HG03432 (cell line): Measurements from ENCODE around the gene MNT.

Experiments
- ATAC-seq: cut with Tn5 transposase; IDR thresholded peaks from one replicate; pipeline ENCODE4 v1.9.1; 2021; ENCODE audit warnings: mild to moderate bottlenecking, moderate library complexity; ENCODE audit not compliant: unreplicated experiment

Gene MNT

DNA sequence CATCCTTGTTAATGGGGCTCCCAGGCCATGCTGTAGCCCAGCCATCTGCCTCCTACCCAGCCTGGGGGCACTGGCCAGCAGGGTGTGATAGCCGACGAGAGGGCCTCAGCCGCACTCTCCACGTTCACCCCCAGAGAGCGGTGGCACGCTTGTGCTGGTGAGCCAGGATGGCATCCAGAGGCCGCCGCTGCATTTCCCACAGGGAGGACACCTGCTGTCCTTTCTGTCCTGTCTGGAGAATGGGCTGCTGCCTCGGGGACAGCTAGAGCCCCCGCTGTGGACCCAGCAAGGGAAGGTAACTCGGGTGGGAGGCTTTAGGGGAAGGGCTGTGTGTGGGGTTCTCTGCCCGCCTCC lies 36.1 kb downstream of the MNT start:
- ATAC-seq, result no peak

DNA sequence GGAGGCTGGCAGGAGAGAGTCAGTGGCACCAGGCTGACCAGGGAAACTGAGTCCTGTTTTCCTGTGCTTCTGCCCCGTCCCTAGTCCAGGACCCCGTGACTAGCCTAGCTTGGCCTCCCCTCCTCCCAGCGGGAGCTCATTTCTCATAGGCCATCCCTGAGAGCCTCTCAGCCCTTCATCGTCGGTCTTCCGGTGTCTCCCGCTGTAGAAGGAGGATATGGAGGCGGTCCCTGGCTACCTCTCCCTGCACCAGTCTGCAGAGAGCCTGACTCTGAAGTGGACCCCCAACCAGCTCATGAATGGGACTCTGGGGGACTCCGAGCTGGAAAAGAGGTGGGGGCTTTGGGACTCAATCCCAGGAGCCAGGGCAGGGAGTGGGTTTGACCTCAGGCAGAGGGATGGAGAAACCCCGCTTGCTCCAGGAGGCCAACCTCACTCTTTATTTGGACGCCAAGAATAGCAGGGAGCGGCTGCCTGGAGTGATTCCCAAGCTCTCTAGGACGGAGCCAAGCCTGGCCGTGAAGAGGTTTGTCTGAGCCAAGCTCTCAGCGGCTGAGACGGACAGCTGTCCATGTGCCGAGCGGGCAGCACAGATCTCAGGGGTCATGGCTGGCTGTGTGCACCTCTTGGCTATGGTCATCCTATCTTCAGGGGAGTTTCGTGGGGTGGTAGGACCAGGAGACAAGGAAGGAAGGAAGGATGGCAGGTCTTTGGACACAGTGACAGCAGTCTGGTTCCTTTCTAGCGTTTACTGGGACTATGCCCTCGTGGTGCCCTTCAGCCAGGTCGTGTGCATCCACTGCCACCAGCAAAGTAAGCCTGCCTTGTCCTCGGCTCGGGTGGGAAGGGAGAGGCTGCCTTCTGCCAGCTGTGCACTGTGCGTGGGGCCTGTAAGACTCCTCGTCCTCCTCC lies 36.8 kb downstream of the MNT start:
- ATAC-seq, result no peak

- ATAC-seq, result no peak
These were observed 37.5 kb downstream of the MNT start for GRCh38 chr17:2363318-2363717.

DNA sequence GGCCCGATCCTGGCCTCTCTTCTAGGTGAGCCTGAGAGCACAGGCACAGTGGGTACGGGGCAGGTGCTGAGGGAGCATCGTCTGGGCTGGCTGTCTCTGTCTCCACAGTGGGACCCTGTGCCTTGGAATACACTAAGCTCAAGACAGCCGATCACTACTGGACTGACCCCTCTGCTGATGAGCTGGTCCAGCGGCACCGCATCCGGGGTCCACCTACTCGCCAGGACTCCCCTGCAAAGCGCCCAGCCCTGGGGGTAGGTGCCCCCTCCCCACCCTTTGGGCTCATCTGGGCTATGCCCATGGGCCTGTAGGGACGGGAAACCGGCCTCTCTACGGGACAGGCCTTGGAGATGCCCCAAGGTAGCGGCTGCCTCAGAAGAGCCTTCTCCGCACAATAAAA lies 38.0 kb downstream of the MNT start:
- no peak for ATAC-seq

DNA sequence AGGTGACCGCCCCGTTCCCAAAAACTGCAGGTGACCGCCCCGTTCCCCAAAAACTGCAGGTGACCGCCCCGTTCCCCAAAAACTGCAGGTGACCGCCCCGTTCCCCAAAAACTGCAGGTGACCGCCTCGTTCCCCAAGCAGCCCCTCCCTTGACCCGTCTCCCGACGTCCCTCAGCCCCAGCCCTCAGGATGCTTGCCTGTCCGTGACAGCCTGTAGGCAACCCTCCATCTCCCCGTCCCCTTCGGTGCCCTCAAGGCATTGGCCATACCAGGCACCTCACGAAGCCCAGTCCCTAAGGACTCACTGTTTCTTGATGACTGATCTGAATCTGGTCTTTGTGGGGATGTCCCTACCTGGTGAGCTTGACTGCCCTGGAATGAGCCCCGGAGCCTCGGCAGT lies 38.4 kb downstream of the MNT start:
- no peak for ATAC-seq

DNA sequence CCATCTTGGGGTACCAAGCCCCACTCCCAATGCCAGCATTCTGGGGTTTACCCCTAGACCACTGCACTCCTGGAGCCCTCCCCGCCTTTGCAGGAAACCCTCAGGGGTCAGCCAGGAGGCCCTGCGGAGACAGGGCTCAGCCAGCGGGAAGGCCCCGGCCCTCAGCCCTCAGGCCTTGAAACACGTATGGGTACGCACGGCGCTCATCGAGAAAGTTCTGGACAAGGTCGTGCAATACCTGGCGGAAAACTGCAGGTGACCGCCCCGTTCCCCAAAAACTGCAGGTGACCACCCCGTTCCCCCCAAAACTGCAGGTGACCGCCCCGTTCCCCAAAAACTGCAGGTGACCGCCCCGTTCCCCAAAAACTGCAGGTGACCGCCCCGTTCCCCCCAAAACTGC lies 38.8 kb downstream of the MNT start:
- no peak for ATAC-seq

DNA sequence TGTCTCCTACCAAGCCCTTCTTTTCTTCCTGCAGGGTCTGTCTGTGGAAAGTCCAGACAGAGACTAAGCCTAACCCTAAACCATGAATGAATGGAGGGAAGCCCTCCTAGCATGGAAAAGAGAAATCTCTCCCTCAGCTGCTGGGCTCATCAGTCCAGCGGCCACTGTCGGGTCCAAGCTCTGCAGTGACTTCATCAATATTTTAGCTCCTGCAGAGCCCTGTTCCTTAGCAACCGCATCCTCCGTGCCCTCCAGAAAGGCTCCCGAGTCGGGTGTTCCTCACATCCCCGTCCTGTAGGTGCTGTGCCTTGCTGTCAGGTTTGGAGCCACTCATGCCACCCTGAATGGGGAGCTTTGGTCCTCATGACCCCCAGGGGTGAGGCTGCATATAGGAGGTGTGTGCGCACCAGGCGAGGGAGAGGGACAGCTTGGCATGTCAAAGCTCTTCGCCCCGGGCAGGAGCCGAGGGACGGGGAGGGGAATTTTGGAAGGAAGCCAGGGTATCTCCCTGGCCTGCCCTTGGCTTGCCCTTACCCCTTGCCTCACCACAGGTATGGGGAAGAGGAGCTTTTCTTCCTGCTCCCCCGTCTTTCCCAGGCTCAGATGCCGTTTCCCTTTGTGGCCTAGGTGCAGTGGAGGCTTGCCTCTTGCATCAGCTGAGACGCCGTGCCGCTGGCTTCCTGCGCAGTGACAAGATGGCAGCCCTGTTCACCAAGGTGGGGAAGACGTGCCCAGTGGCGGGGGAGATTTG lies 39.7 kb downstream of the MNT start:
- no peak for ATAC-seq

DNA sequence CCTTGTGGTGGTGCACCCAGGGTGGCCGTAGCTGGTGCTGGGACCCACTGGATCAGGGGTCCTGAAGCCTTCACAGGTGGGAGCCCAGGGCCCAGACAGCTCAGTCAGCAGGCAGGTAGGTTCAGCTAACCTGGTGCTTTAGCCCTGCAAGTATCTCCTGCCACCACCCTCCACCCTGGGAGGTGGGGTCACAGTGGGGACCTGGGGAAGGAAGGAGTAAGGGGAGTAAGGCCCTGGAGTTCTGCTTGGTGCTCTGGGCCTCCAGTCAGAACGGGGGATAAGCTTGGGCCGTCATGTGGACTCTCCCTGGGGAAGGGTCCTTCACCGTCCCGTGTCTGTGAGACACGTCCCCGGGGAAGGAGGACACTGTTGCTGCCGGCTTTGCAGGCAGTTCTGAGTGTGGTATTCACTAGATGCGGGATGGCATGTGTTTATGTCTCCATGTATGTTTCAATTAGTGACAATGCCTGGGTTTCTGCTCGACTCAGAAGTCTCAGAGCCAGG lies 42.9 kb downstream of the MNT start:
- ATAC-seq, result no peak

DNA sequence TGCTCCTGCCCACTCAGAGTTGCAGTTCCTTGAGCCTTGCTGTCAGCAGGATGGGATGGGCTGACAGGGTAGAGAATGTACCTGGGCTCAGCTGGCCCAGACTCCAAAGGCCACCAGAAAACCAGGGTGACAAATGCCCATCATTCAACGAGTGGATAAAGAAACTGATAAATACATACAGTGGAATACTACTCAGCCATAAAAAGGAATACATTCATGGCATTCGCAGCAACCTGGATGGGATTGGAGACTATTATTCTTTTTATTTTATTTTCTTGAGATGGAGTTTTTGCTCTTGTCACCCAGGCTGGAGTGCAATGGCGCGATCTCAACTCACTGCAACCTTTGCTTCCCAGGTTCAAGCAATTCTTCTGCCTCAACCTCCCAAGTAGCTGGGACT lies 43.6 kb downstream of the MNT start:
- ATAC-seq, result no peak

DNA sequence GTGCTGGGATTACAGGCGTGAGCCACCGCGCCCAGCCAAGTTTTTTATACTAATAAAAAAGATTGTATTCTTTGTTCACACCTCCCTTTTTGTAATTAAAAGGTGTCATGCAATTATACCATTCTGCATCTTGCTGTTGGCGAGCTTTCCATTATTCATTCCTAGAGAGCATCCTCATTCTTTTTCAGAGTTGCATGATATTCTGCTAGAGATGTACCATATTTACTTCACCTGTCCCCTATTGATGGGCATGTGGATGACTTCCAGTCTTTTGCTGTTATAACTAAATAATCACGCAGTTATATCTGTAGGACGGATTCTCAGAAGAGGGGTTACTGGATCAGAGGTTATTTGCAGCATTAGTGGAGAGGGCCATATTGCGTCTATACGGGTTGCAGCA lies 46.5 kb downstream of the MNT start:
- ATAC-seq, result no peak

DNA sequence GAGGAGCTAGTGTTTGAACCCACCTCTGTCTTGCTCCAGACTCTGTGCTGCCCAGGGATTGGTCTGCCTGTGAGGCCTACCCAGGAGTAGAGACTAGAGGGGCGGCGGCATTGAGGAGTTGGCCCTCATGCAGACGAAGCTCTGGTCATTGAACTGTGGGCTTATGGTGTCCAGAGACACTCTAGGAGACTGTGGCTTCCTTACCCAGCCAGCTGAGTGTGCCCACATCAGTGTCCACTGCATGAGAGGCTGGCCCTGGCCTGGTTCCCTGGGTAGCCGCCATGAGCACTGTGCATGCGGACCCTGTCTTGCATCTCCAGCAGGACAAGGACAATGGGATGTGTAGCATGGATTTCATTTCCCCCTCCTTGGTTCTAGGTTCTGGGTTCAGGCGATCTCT lies 49.6 kb downstream of the MNT start:
- ATAC-seq, result no peak

- no peak for ATAC-seq
These were observed 52.8 kb downstream of the MNT start for GRCh38 chr17:2347805-2348685.

DNA sequence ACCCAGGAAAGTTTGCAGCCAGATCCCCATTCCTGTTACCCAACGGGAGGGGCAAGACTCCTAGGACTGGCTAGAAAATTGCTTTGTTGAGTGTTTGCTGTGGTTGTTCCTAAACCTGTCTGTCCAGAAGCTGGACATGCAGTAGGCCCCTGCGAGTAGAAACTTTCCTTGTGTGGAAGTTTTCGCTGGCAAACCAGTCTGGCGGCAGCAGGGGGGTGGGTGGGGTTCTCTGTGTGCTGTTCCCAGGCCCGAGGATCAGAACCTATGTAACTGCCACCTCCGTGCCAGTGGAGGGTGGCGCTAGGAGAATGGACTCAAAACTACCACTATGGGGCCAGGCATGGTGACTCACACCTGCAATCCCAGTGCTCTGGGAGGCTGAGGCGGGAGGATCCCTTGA lies 54.4 kb downstream of the MNT start:
- ATAC-seq, result no peak

GRCh38 chr17:2344528-2344927 lies 56.3 kb downstream of the MNT start:
- no peak for ATAC-seq

DNA sequence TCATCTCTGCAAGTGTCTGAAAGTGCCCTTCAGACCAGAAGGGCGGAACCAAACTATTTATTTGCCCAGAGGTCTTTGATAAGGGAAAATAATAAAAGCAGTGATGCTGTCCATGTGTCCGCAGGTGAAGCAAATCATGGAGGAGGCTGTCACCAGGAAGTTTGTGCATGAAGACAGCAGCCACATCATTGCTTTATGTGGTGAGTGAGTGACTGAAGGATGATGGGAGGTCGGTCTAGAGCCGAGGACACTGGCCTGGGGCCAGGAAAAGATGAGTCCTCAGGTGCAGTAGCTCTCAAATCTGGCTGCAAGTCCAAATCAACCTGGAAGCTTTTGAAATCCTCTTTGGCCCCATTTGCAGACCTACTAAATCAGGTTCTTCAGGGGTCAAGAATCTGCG lies 57.4 kb downstream of the MNT start:
- no peak for ATAC-seq

GRCh38 chr17:2338315-2338657 lies 62.6 kb downstream of the MNT start:
- no peak for ATAC-seq

- peak; percentile 24 for ATAC-seq
These were observed 63.1 kb downstream of the MNT start for GRCh38 chr17:2337544-2338314.

- ATAC-seq, result peak; percentile 42
These were observed 63.9 kb downstream of the MNT start, which contains the start of gene SGSM2 for GRCh38 chr17:2336852-2337543. TSS of gene SGSM2 (plus strand) at chr17:2337501. CDS start at chr17:2337689, 188 bp downstream.

DNA sequence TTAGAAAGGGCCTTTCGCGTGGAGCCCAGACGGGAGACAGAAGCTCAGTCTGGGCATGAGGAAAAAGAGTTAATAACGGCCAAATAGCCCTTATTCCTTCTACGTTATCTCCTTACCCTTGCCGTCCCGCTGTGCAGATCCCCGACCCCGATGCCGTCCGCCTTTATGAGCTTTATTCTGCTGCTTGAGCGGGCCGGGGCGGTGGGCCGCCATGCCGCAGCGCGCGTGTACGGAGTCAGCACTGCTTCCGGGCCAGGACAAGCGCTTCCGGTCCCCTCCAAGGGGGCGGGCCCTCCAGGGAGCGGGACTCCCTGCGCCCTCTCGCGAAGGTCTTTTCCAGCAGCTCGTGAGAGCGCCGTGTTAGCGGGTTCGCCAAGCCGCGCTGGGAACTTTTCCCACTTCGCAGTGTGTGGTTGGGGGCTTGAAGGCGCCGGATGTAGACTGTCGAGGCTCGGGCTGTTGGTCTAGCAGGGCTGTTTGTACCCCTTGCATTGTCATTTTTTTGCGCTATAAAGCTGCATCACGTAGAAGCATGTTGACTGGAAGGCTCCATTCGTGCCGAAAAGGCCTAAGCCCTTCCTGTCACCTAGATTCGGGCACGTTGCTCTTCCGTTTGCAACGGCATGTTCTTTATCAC lies 64.5 kb downstream of the MNT start, which contains the start of gene TSR1:
TSS of gene TSR1 (minus strand) at position 243 of the 637 bp plus-strand sequence. CDS start at position 213, 30 bp downstream.
- peak; percentile 76 for ATAC-seq
